Suprapubic skin (tissue), 4 donors: Measurements from ENCODE around the gene MTMR6.

Experiments used
- CTCF ChIP-seq, 2 donors: fragments of 200-600 bp in 1 of 2; fragments of 450-650 bp in 1 of 2; sonication (generic) in 1 of 2; IDR thresholded peaks; one replicate each; pipeline ENCODE4 v1.5.1; 2016 to 2019; ENCODE audit warnings: antibody characterized with exemption in 2 of 2, mild to moderate bottlenecking in 1 of 2, moderate library complexity in 1 of 2
- POLR2A ChIP-seq, 2 donors: fragments of 450-650 bp; IDR thresholded peaks; one replicate each; pipeline ENCODE4 v1.6.1; 2017; ENCODE audit warnings: antibody characterized with exemption in 2 of 2, mild to moderate bottlenecking in 2 of 2, moderate library complexity in 2 of 2
- POLR2AphosphoS5 ChIP-seq, 3 donors: sonication (generic); formaldehyde crosslinking; IDR thresholded peaks; one replicate each; pipeline ENCODE4 v1.6.1; 2017; ENCODE audit warnings: antibody characterized with exemption in 3 of 3

GRCh38 chr13:25335856-25336255 lies 48.6 kb upstream of the MTMR6 start:
- no peak for TF ChIP-seq CTCF (IDR thresholded peaks at IDR 0.05)
- TF ChIP-seq POLR2AphosphoS5 (IDR thresholded peaks at IDR 0.05), result no peak
- no peak for TF ChIP-seq POLR2A (IDR thresholded peaks at IDR 0.05)
